ENCODE measurements around the gene TEN1. TPM values are rescaled to one million over a fixed set of nuclear protein-coding genes. Genes with fewer than 3 reads are reported as not detected.

TEN1 gene
- total and polyA plus RNA-seq, 2 of the 13 experiments (the other 11 are each of a cell fraction or from before 2014, with no cell fraction given), result 18.0 to 21.3 TPM

DNA sequence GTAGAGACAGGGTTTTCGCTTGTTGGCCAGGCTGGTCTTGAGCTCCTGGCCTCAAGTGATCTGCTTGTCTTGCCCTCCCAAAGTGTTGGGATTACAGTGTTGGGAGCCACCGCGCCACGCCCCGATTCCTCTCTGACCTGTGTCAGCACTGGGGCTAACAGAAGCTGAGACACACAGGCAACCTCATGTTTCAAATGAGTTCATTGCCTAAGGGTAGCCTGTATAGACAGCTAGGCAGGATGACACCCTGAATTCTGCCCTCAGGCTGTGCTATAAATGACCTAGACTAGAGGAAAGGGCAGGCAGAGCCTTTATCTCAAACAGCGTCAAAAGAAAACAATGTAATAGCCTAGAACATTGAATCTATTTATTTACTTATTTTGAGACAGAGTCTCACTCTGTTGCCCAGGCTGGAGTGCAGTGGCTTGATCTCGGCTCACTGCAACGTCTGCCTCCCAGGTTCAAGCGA lies 19.3 kb downstream of the TEN1 start (continued):
- TF ChIP-seq, protein P1, sequence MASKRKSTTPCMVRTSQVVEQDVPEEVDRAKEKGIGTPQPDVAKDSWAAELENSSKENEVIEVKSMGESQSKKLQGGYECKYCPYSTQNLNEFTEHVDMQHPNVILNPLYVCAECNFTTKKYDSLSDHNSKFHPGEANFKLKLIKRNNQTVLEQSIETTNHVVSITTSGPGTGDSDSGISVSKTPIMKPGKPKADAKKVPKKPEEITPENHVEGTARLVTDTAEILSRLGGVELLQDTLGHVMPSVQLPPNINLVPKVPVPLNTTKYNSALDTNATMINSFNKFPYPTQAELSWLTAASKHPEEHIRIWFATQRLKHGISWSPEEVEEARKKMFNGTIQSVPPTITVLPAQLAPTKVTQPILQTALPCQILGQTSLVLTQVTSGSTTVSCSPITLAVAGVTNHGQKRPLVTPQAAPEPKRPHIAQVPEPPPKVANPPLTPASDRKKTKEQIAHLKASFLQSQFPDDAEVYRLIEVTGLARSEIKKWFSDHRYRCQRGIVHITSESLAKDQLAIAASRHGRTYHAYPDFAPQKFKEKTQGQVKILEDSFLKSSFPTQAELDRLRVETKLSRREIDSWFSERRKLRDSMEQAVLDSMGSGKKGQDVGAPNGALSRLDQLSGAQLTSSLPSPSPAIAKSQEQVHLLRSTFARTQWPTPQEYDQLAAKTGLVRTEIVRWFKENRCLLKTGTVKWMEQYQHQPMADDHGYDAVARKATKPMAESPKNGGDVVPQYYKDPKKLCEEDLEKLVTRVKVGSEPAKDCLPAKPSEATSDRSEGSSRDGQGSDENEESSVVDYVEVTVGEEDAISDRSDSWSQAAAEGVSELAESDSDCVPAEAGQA (IDR thresholded peaks at IDR 0.05; ENCODE audit: low read depth), result no peak
- TF ChIP-seq, protein P1 (CRISPR knock-in tag; IDR thresholded peaks at IDR 0.05; ENCODE audit: borderline replicate concordance), result no peak
- TF ChIP-seq ZFAT (CRISPR knock-in tag; conservative IDR thresholded peaks at IDR 0.05) (no peak), ZNF777 (CRISPR knock-in tag; IDR thresholded peaks at IDR 0.05) (no peak), NFE2 (CRISPR knock-in tag; IDR thresholded peaks at IDR 0.05) (no peak), SNRNP70 (IDR thresholded peaks at IDR 0.05; ENCODE audit: low read depth, low read length) (no peak), NFYB (CRISPR knock-in tag; IDR thresholded peaks at IDR 0.05) (no peak), PAWR (CRISPR knock-in tag; IDR thresholded peaks at IDR 0.05; ENCODE audit: borderline replicate concordance) (no peak), RFX3 (CRISPR knock-in tag; IDR thresholded peaks at IDR 0.05) (no peak), SRSF4 (IDR thresholded peaks at IDR 0.05; ENCODE audit: low read depth, low read length, poor library complexity, severe bottlenecking) (no peak)
- TF ChIP-seq, protein P2, sequence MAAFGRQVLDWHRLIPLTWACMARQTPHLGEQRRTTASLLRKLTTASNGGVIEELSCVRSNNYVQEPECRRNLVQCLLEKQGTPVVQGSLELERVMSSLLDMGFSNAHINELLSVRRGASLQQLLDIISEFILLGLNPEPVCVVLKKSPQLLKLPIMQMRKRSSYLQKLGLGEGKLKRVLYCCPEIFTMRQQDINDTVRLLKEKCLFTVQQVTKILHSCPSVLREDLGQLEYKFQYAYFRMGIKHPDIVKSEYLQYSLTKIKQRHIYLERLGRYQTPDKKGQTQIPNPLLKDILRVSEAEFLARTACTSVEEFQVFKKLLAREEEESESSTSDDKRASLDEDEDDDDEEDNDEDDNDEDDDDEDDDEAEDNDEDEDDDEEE (CRISPR knock-in tag; IDR thresholded peaks at IDR 0.05), result no peak
- TF ChIP-seq, protein P3, sequence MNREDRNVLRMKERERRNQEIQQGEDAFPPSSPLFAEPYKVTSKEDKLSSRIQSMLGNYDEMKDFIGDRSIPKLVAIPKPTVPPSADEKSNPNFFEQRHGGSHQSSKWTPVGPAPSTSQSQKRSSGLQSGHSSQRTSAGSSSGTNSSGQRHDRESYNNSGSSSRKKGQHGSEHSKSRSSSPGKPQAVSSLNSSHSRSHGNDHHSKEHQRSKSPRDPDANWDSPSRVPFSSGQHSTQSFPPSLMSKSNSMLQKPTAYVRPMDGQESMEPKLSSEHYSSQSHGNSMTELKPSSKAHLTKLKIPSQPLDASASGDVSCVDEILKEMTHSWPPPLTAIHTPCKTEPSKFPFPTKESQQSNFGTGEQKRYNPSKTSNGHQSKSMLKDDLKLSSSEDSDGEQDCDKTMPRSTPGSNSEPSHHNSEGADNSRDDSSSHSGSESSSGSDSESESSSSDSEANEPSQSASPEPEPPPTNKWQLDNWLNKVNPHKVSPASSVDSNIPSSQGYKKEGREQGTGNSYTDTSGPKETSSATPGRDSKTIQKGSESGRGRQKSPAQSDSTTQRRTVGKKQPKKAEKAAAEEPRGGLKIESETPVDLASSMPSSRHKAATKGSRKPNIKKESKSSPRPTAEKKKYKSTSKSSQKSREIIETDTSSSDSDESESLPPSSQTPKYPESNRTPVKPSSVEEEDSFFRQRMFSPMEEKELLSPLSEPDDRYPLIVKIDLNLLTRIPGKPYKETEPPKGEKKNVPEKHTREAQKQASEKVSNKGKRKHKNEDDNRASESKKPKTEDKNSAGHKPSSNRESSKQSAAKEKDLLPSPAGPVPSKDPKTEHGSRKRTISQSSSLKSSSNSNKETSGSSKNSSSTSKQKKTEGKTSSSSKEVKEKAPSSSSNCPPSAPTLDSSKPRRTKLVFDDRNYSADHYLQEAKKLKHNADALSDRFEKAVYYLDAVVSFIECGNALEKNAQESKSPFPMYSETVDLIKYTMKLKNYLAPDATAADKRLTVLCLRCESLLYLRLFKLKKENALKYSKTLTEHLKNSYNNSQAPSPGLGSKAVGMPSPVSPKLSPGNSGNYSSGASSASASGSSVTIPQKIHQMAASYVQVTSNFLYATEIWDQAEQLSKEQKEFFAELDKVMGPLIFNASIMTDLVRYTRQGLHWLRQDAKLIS (CRISPR knock-in tag; IDR thresholded peaks at IDR 0.05), result 0 out of 2 replicates have a peak, but pooled peaks have one; percentile 7
- TF ChIP-seq, protein P4, sequence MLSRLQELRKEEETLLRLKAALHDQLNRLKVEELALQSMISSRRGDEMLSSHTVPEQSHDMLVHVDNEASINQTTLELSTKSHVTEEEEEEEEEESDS (CRISPR knock-in tag; IDR thresholded peaks at IDR 0.05; ENCODE audit: borderline replicate concordance), result no peak
- TF ChIP-seq, protein P5, sequence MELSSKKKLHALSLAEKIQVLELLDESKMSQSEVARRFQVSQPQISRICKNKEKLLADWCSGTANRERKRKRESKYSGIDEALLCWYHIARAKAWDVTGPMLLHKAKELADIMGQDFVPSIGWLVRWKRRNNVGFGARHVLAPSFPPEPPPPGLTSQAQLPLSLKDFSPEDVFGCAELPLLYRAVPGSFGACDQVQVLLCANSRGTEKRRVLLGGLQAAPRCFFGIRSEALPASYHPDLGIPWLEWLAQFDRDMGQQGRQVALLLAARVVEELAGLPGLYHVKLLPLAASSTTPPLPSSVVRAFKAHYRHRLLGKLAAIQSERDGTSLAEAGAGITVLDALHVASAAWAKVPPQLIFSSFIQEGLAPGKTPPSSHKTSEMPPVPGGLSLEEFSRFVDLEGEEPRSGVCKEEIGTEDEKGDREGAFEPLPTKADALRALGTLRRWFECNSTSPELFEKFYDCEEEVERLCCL (CRISPR knock-in tag; IDR thresholded peaks at IDR 0.05; ENCODE audit: borderline replicate concordance), result 0 out of 2 replicates have a peak, but pooled peaks have one; percentile 7
- TF ChIP-seq, protein P6, sequence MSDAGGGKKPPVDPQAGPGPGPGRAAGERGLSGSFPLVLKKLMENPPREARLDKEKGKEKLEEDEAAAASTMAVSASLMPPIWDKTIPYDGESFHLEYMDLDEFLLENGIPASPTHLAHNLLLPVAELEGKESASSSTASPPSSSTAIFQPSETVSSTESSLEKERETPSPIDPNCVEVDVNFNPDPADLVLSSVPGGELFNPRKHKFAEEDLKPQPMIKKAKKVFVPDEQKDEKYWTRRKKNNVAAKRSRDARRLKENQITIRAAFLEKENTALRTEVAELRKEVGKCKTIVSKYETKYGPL (CRISPR knock-in tag; IDR thresholded peaks at IDR 0.05), result no peak

All from HepG2 (cell line).